ENCODE data around the gene ZNF778.
A peak's percentile ranks its signal among the peaks of the same experiment; 100 is the strongest.

The ZNF778 gene

GRCh38 chr16:89189358-89190025, 28.0 kb upstream of the ZNF778 start:
- H3K4me3 ChIP-seq (ENCODE audit: low read length): no peak overlapping the region
- no peak for DNase-seq (ENCODE audit: low read depth)
- no peak for TF ChIP-seq CTCF (conservative IDR thresholded peaks at IDR 0.05; ENCODE audit: low read length)

- no peak overlapping the region for H3K4me3 ChIP-seq (ENCODE audit: low read length)
- no peak for TF ChIP-seq CTCF (conservative IDR thresholded peaks at IDR 0.05; ENCODE audit: low read length)
These were observed 27.1 kb upstream of the ZNF778 start for GRCh38 chr16:89190150-89190958.

GRCh38 chr16:89191033-89191900, 26.2 kb upstream of the ZNF778 start:
- TF ChIP-seq CTCF (conservative IDR thresholded peaks at IDR 0.05; ENCODE audit: low read length): no peak
- no peak for DNase-seq (ENCODE audit: low read depth)
- H3K4me3 ChIP-seq (ENCODE audit: low read length): peak overlapping the region; percentile 55

More at GRCh38 chr16:89190150-89190958, 27.1 kb upstream of the ZNF778 start:
- no peak for DNase-seq (ENCODE audit: low read depth)

GRCh38 chr16:89191901-89192185, 25.7 kb upstream of the ZNF778 start:
- TF ChIP-seq CTCF (conservative IDR thresholded peaks at IDR 0.05; ENCODE audit: low read length): no peak
- peak overlapping the region; percentile 55 for H3K4me3 ChIP-seq (ENCODE audit: low read length)
- no peak for DNase-seq (ENCODE audit: low read depth)

GRCh38 chr16:89192186-89192955, 25.1 kb upstream of the ZNF778 start:
- peak; percentile 97 for DNase-seq (ENCODE audit: low read depth)
- H3K4me3 ChIP-seq (ENCODE audit: low read length): peak overlapping the region; percentile 55

- TF ChIP-seq CTCF (conservative IDR thresholded peaks at IDR 0.05; ENCODE audit: low read length): no peak
- DNase-seq (ENCODE audit: low read depth): peak; percentile 93
- H3K4me3 ChIP-seq (ENCODE audit: low read length): peak overlapping the region; percentile 39
These were observed 24.4 kb upstream of the ZNF778 start for GRCh38 chr16:89192956-89193575.
